ENCODE results near the gene DEFB131A. TPM values are rescaled to one million over a fixed set of nuclear protein-coding genes. Genes with fewer than 3 reads are reported as not detected.
"Not testable (repeated sequence)": the region's sequence is repeated elsewhere in the genome, so short reads cannot be mapped to it uniquely, and the experiment has no call there.

Gene DEFB131A
- not detected for total RNA-seq
- not detected for polyA plus RNA-seq (2013, experiment 1 of 2)
- not detected for polyA plus RNA-seq (2013, experiment 2 of 2)
- long read RNA-seq, experiment 1: 0 reads
- long read RNA-seq, experiment 2: 0 reads
- long read RNA-seq, experiment 3: 0 reads
- long read RNA-seq, experiment 4: 0 reads

DNA sequence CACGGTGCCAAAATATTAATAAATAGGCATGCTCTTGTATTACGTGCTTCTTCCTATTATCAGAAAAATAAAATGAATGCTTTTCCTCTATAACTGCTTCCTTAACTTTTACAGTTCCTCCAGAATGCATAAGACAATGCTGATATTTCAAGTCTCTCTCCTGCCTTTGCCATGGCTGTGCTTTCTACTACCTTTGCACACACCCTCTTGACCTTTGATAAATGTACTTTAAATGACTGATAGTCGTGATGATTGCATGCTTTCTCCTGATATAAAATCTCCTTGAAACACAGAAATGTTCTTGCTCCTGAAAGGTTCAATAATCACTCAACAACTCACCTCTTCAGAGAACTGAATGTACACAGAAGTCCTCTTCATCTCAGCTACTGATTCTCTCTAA, at the start of gene DEFB131A:
TSS of gene DEFB131A (plus strand) at position 301 of the 400 bp plus-strand sequence. CDS start 120 bp downstream, outside the sequence.
- DNase-seq; H3K36me3 Mint-ChIP-seq (ENCODE audit: low read depth); H3K4me1 Mint-ChIP-seq; H3K4me1 ChIP-seq (ENCODE audit: control insufficient read depth, insufficient read depth, low read length); H3K4me3 Mint-ChIP-seq; H3K27me3 ChIP-seq (ENCODE audit: control insufficient read depth, insufficient read depth, low read length, poor library complexity, severe bottlenecking); H3K9me3 ChIP-seq (ENCODE audit: control insufficient read depth, low read length); H3K27me3 Mint-ChIP-seq (ENCODE audit: insufficient read depth); H3K9ac ChIP-seq (ENCODE audit: extremely low read depth, low read length, poor library complexity, severe bottlenecking); H3K27ac Mint-ChIP-seq; H3K36me3 ChIP-seq (ENCODE audit: control insufficient read depth, insufficient read depth, low read length); H3K4me3 ChIP-seq (ENCODE audit: low read length); H3K27ac ChIP-seq (ENCODE audit: low read depth, low read length): not testable (repeated sequence)
- 50% methylated on average over 1 of the region's 3 CpGs; no CpG with 5 or more reads in 1 of the 2 experiments for WGBS, 2 experiments (ENCODE audit: insufficient coverage in 1 of 2, insufficient read length in 1 of 2)
- peaks cover 23% of the 10 kb centered on the region for H3K9me3 Mint-ChIP-seq

GRCh38 chr4:9405774-9406173, 38.4 kb upstream of the DEFB131A start:
- H3K4me1 ChIP-seq (ENCODE audit: control insufficient read depth, insufficient read depth, low read length); H3K27ac ChIP-seq (ENCODE audit: low read depth, low read length); H3K4me3 ChIP-seq (ENCODE audit: low read length); H3K36me3 Mint-ChIP-seq (ENCODE audit: low read depth); H3K27me3 ChIP-seq (ENCODE audit: control insufficient read depth, insufficient read depth, low read length, poor library complexity, severe bottlenecking); H3K27ac Mint-ChIP-seq; DNase-seq; H3K4me1 Mint-ChIP-seq; H3K36me3 ChIP-seq (ENCODE audit: control insufficient read depth, insufficient read depth, low read length); H3K27me3 Mint-ChIP-seq (ENCODE audit: insufficient read depth); H3K9ac ChIP-seq (ENCODE audit: extremely low read depth, low read length, poor library complexity, severe bottlenecking); H3K9me3 ChIP-seq (ENCODE audit: control insufficient read depth, low read length); H3K4me3 Mint-ChIP-seq: not testable (repeated sequence)
- 81% methylated on average over 2 of the region's 2 CpGs; no CpG with 5 or more reads in 1 of the 2 experiments for WGBS, 2 experiments (ENCODE audit: insufficient coverage in 1 of 2, insufficient read length in 1 of 2)
- H3K9me3 Mint-ChIP-seq: peaks cover 39% of the 10 kb centered on the region

GRCh38 chr4:9406491-9406890, 37.7 kb upstream of the DEFB131A start:
- WGBS, 2 experiments (ENCODE audit: insufficient coverage in 1 of 2, insufficient read length in 1 of 2): 57 to 80% methylated on average over 1 to 3 of the region's 3 CpGs

GRCh38 chr4:9409793-9410192, 34.4 kb upstream of the DEFB131A start:
- H3K9me3 Mint-ChIP-seq: peaks cover 60% of the 10 kb centered on the region
- TF ChIP-seq, protein P1, sequence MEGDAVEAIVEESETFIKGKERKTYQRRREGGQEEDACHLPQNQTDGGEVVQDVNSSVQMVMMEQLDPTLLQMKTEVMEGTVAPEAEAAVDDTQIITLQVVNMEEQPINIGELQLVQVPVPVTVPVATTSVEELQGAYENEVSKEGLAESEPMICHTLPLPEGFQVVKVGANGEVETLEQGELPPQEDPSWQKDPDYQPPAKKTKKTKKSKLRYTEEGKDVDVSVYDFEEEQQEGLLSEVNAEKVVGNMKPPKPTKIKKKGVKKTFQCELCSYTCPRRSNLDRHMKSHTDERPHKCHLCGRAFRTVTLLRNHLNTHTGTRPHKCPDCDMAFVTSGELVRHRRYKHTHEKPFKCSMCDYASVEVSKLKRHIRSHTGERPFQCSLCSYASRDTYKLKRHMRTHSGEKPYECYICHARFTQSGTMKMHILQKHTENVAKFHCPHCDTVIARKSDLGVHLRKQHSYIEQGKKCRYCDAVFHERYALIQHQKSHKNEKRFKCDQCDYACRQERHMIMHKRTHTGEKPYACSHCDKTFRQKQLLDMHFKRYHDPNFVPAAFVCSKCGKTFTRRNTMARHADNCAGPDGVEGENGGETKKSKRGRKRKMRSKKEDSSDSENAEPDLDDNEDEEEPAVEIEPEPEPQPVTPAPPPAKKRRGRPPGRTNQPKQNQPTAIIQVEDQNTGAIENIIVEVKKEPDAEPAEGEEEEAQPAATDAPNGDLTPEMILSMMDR (conservative IDR thresholded peaks at IDR 0.05): no peak

More at GRCh38 chr4:9406491-9406890, 37.7 kb upstream of the DEFB131A start:
- not testable (repeated sequence) for H3K27ac ChIP-seq (ENCODE audit: low read depth, low read length); H3K4me3 ChIP-seq (ENCODE audit: low read length); H3K9me3 ChIP-seq (ENCODE audit: control insufficient read depth, low read length); H3K4me1 Mint-ChIP-seq; H3K27ac Mint-ChIP-seq; H3K9ac ChIP-seq (ENCODE audit: extremely low read depth, low read length, poor library complexity, severe bottlenecking); H3K36me3 Mint-ChIP-seq (ENCODE audit: low read depth); H3K36me3 ChIP-seq (ENCODE audit: control insufficient read depth, insufficient read depth, low read length); DNase-seq; H3K4me1 ChIP-seq (ENCODE audit: control insufficient read depth, insufficient read depth, low read length); H3K4me3 Mint-ChIP-seq; H3K27me3 Mint-ChIP-seq (ENCODE audit: insufficient read depth); H3K27me3 ChIP-seq (ENCODE audit: control insufficient read depth, insufficient read depth, low read length, poor library complexity, severe bottlenecking)
- H3K9me3 Mint-ChIP-seq: peaks cover 40% of the 10 kb centered on the region

DNA sequence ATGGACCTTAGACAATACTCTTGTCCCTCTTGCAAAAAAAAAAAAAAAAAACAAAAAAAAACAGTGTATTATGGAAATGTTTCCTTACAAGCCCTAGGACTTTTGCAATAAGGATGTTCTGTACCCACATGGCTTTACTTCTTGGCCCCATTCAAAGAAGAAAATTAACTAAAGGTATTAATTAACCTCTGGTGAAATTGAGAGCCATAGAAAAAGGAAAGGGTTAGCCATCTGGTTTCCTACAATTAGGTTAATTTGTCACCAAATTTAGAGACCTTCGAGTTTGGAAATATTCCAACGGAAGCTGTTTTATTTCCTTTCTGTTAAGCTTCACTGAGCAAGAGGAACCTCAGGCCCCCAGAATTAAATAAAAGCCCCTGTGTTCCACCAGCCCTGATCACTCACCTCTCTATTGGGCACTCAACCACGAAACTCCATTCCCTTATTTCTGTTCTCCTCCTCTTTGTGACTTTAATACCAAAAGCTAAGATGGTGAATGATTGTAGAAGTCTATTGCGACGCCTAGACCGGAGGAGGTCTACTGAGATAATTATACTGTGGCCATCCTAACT, 22.2 kb upstream of the DEFB131A start:
- H3K4me1 ChIP-seq (ENCODE audit: control insufficient read depth, insufficient read depth, low read length); H3K27ac ChIP-seq (ENCODE audit: low read depth, low read length); H3K36me3 Mint-ChIP-seq (ENCODE audit: low read depth); H3K27me3 Mint-ChIP-seq (ENCODE audit: insufficient read depth); H3K36me3 ChIP-seq (ENCODE audit: control insufficient read depth, insufficient read depth, low read length); H3K4me3 ChIP-seq (ENCODE audit: low read length); H3K27ac Mint-ChIP-seq; H3K4me3 Mint-ChIP-seq; DNase-seq; H3K9me3 ChIP-seq (ENCODE audit: control insufficient read depth, low read length); H3K4me1 Mint-ChIP-seq; H3K9ac ChIP-seq (ENCODE audit: extremely low read depth, low read length, poor library complexity, severe bottlenecking); H3K27me3 ChIP-seq (ENCODE audit: control insufficient read depth, insufficient read depth, low read length, poor library complexity, severe bottlenecking): not testable (repeated sequence)
- WGBS, 2 experiments (ENCODE audit: insufficient coverage in 1 of 2, insufficient read length in 1 of 2): 64 to 91% methylated on average over 3 of the region's 6 CpGs
- peaks cover 42% of the 10 kb centered on the region for H3K9me3 Mint-ChIP-seq

More at GRCh38 chr4:9409793-9410192, 34.4 kb upstream of the DEFB131A start:
- peaks cover 1% of the 10 kb centered on the region for H3K27me3 Mint-ChIP-seq (ENCODE audit: insufficient read depth)
- H3K27me3 ChIP-seq (ENCODE audit: control insufficient read depth, insufficient read depth, low read length, poor library complexity, severe bottlenecking): no peaks in the 10 kb centered on the region
- no peak overlapping the region for H3K4me3 Mint-ChIP-seq
- no peak overlapping the region for H3K27ac Mint-ChIP-seq
- WGBS, 2 experiments (ENCODE audit: insufficient coverage in 1 of 2, insufficient read length in 1 of 2): 78 to 87% methylated on average over 3 to 13 of the region's 13 CpGs
- H3K4me1 ChIP-seq (ENCODE audit: control insufficient read depth, insufficient read depth, low read length): no peaks in the 10 kb centered on the region
- no peak overlapping the region for H3K9ac ChIP-seq (ENCODE audit: extremely low read depth, low read length, poor library complexity, severe bottlenecking)
- no peak overlapping the region for H3K27ac ChIP-seq (ENCODE audit: low read depth, low read length)
- no peaks in the 10 kb centered on the region for H3K36me3 Mint-ChIP-seq (ENCODE audit: low read depth)
- no peaks in the 10 kb centered on the region for H3K4me1 Mint-ChIP-seq
- H3K36me3 ChIP-seq (ENCODE audit: control insufficient read depth, insufficient read depth, low read length): no peaks in the 10 kb centered on the region
- DNase-seq: peak; percentile 34
- H3K4me3 ChIP-seq (ENCODE audit: low read length): no peak overlapping the region
- H3K9me3 ChIP-seq (ENCODE audit: control insufficient read depth, low read length): peaks cover 8% of the 10 kb centered on the region

DNA sequence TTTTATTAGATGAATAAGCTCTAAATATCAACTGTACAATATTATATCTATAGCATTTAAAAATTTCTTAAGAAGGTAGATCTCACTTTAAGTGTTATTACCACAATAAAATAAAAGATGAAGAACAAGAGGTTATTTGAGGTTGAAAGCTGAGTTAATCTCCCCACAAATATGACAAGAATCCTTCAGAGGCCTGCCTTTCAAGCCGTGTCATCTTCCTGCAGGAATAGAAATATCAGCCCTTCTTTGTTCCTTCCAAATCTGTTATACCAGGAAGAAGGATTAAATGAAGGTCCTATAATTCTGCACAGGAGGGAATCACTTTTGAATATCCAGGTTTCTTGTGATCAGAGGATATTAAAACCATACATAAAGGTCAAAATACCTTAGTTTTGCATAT, 18.3 kb upstream of the DEFB131A start:
- not testable (repeated sequence) for H3K4me3 ChIP-seq (ENCODE audit: low read length); H3K9me3 ChIP-seq (ENCODE audit: control insufficient read depth, low read length); H3K36me3 Mint-ChIP-seq (ENCODE audit: low read depth); DNase-seq; H3K4me3 Mint-ChIP-seq; H3K36me3 ChIP-seq (ENCODE audit: control insufficient read depth, insufficient read depth, low read length); H3K9ac ChIP-seq (ENCODE audit: extremely low read depth, low read length, poor library complexity, severe bottlenecking); H3K27ac ChIP-seq (ENCODE audit: low read depth, low read length); H3K27me3 Mint-ChIP-seq (ENCODE audit: insufficient read depth); H3K27me3 ChIP-seq (ENCODE audit: control insufficient read depth, insufficient read depth, low read length, poor library complexity, severe bottlenecking); H3K4me1 Mint-ChIP-seq; H3K4me1 ChIP-seq (ENCODE audit: control insufficient read depth, insufficient read depth, low read length); H3K27ac Mint-ChIP-seq
- WGBS, 2 experiments (ENCODE audit: insufficient coverage in 1 of 2, insufficient read length in 1 of 2): 60% methylated on average over 1 of the region's 1 CpG; no CpG with 5 or more reads in 1 of the 2 experiments
- H3K9me3 Mint-ChIP-seq: peaks cover 28% of the 10 kb centered on the region
